Liver (tissue), 9 donors: ENCODE data around the gene PDP2. TPM values are rescaled to one million over a fixed set of nuclear protein-coding genes. Genes with fewer than 3 reads are reported as not detected.

Source experiments
- DNase-seq: peaks from one replicate; pipeline ENCODE4 v3.0.0-alpha.2; 2017; ENCODE audit warnings: low spot score
- H3K27ac ChIP-seq, 2 donors: one replicate each; pipeline ENCODE4 v1.7.0; 2013; ENCODE audit warnings: inconsistent platforms in 2 of 2, low read length in 2 of 2, control low read depth in 1 of 2, low read depth in 1 of 2, mild to moderate bottlenecking in 1 of 2
- H3K27me3 ChIP-seq, 4 donors: one replicate each; pipeline versions ENCODE4 v1.6.1 to v1.7.0; 2013; ENCODE audit warnings: low read length in 3 of 4, inconsistent platforms in 1 of 4, mild to moderate bottlenecking in 1 of 4, moderate library complexity in 1 of 4; ENCODE audit not compliant: control insufficient read depth in 4 of 4, insufficient read depth in 4 of 4
- H3K36me3 ChIP-seq, 4 donors: one replicate each; pipeline versions ENCODE4 v1.6.1 to v1.7.0; 2013; ENCODE audit warnings: low read length in 3 of 4, mild to moderate bottlenecking in 3 of 4, low read depth in 1 of 4, moderate library complexity in 1 of 4; ENCODE audit not compliant: control insufficient read depth in 4 of 4, insufficient read depth in 3 of 4
- H3K4me1 ChIP-seq, 4 donors: one replicate each; pipeline versions ENCODE4 v1.6.1 to v1.7.0; 2013; ENCODE audit warnings: low read length in 3 of 4, mild to moderate bottlenecking in 3 of 4, moderate library complexity in 1 of 4; ENCODE audit not compliant: control insufficient read depth in 4 of 4, insufficient read depth in 4 of 4
- H3K4me3 ChIP-seq, 3 donors: one replicate each; pipeline versions ENCODE4 v1.6.1 to v1.7.0; 2013; ENCODE audit warnings: low read length in 3 of 3, control low read depth in 1 of 3, low read depth in 1 of 3, mild to moderate bottlenecking in 1 of 3
- H3K9ac ChIP-seq, 2 donors: one replicate each; pipeline ENCODE4 v1.7.0; 2013; ENCODE audit warnings: low read length in 2 of 2, mild to moderate bottlenecking in 2 of 2, moderate library complexity in 2 of 2, control low read depth in 1 of 2, low read depth in 1 of 2
- H3K9me3 ChIP-seq, 4 donors: one replicate each; pipeline versions ENCODE4 v1.6.1 to v1.7.0; 2013; ENCODE audit warnings: low read length in 3 of 4; ENCODE audit not compliant: control insufficient read depth in 4 of 4
- ATF3 ChIP-seq: IDR thresholded peaks from 2 replicates; pipeline ENCODE4 v1.6.1; 2016; ENCODE audit warnings: antibody characterized with exemption
- CTCF ChIP-seq: fragments of 150-350 bp; IDR thresholded peaks from 2 replicates; pipeline ENCODE4 v1.5.1; 2017; ENCODE audit warnings: improper control_type of control experiment, low read depth, low read length; ENCODE audit not compliant: missing input control
- EGR1 ChIP-seq, 2 donors: IDR thresholded peaks; 2 replicates each; pipeline ENCODE4 v1.6.1; 2016 to 2018; ENCODE audit warnings: antibody characterized with exemption in 2 of 2, low read depth in 2 of 2
- FOXA1 ChIP-seq: IDR thresholded peaks from 2 replicates; pipeline ENCODE4 v1.6.1; 2016; ENCODE audit warnings: antibody characterized with exemption
- GABPA ChIP-seq, 2 donors: IDR thresholded peaks in 1 of 2; conservative IDR thresholded peaks in 1 of 2; 2 replicates each; pipeline ENCODE4 v1.6.1; 2016; ENCODE audit warnings: antibody characterized with exemption in 2 of 2, mild to moderate bottlenecking in 1 of 2, moderate library complexity in 1 of 2
- HNF4A ChIP-seq, 2 donors: conservative IDR thresholded peaks; 2 replicates each; pipeline ENCODE4 v1.6.1; 2016; ENCODE audit warnings: antibody characterized with exemption in 2 of 2, mild to moderate bottlenecking in 2 of 2
- HNF4G ChIP-seq: IDR thresholded peaks from 2 replicates; pipeline ENCODE4 v1.6.1; 2016; ENCODE audit warnings: antibody characterized with exemption
- MAX ChIP-seq: IDR thresholded peaks from 2 replicates; pipeline ENCODE4 v1.6.1; 2016; ENCODE audit warnings: antibody characterized with exemption
- NR2F2 ChIP-seq: IDR thresholded peaks from 2 replicates; pipeline ENCODE4 v1.6.1; 2016; ENCODE audit warnings: antibody characterized with exemption
- RAD21 ChIP-seq, 2 donors: IDR thresholded peaks; 2 replicates each; pipeline ENCODE4 v1.6.1; 2016; ENCODE audit warnings: antibody characterized with exemption in 2 of 2, mild to moderate bottlenecking in 2 of 2
- RXRA ChIP-seq, 2 donors: IDR thresholded peaks; 2 replicates each; pipeline ENCODE4 v1.6.1; 2017 to 2018; ENCODE audit warnings: antibody characterized with exemption in 2 of 2, mild to moderate bottlenecking in 1 of 2
- SP1 ChIP-seq: IDR thresholded peaks from 2 replicates; pipeline ENCODE4 v1.6.1; 2018; ENCODE audit warnings: antibody characterized with exemption, mild to moderate bottlenecking
- YY1 ChIP-seq: IDR thresholded peaks from 2 replicates; pipeline ENCODE4 v1.6.1; 2016; ENCODE audit warnings: antibody characterized with exemption, mild to moderate bottlenecking
- ZBTB33 ChIP-seq: IDR thresholded peaks from 2 replicates; pipeline ENCODE4 v1.6.1; 2016; ENCODE audit warnings: antibody characterized with exemption
- WGBS: extraction: QIAGEN DNeasy Blood & Tissue Kit; methylation state at CpG from one replicate; pipeline ENCODE4 v1.1.7; 2013; 5-methylcytosine and 5-hydroxymethylcytosine counted together
- polyA plus RNA-seq, 2 donors: library from polyadenylated mRNA; stranded (reverse) in 1 of 2; unstranded in 1 of 2; fragments of 200-250 nt in 1 of 2; fragments of >200 nt in 1 of 2; fragmentation: Nextera tagmentation in 1 of 2; extraction: Ambion mirVana in 1 of 2; gene quantifications; one replicate each; pipeline versions ENCODE4 v1.2.1 to v1.2.3, GENCODE V29; 2013 to 2015
- total RNA-seq, 2 donors: library from RNA; depleted of rRNA; stranded (reverse); fragments of >200 nt; gene quantifications; one replicate each; pipeline ENCODE4 v1.2.3, GENCODE V29; 2014
- donor health status: healthy.
- donor health status: healthy.
- donor health status: healthy.
- donor health status: healthy.
- donor health status: healthy.

PDP2 gene
- total and polyA plus RNA-seq, 4 donors: 2.3 to 9.4 (median 6.1) TPM

GRCh38 chr16:66871840-66872239 is 8.5 kb upstream of the PDP2 start:
- H3K9ac ChIP-seq: no peak overlapping the region
- no peaks in the 10 kb centered on the region for H3K27me3 ChIP-seq
- H3K4me1 ChIP-seq: peaks cover 0 to 9% (median 3%) of the 10 kb centered on the region in 4 donors
- no peaks in the 10 kb centered on the region for H3K36me3 ChIP-seq
- WGBS: 60% methylated on average over 3 of the region's 3 CpGs
- H3K9me3 ChIP-seq: no peaks in the 10 kb centered on the region
- H3K4me3 ChIP-seq: no peak overlapping the region
- H3K27ac ChIP-seq: no peak overlapping the region
- TF ChIP-seq RAD21 (IDR thresholded peaks at IDR 0.05): no peak
- no peak for TF ChIP-seq FOXA1
- no peak for TF ChIP-seq ZBTB33
- no peak for DNase-seq

GRCh38 chr16:66872559-66872942 is 7.8 kb upstream of the PDP2 start:
- H3K9me3 ChIP-seq: no peaks in the 10 kb centered on the region
- no peak overlapping the region for H3K27ac ChIP-seq
- no peak overlapping the region for H3K9ac ChIP-seq
- peaks cover 0 to 9% (median 3%) of the 10 kb centered on the region in 4 donors for H3K4me1 ChIP-seq
- no peaks in the 10 kb centered on the region for H3K27me3 ChIP-seq
- WGBS: 70% methylated on average over 4 of the region's 4 CpGs
- H3K4me3 ChIP-seq: peak overlapping the region in 1 of 3 donors; percentile 15
- TF ChIP-seq MAX (no peak), ATF3 (no peak), EGR1 (IDR thresholded peaks at IDR 0.05; ENCODE audit: low read depth in 2 of 2) (no peak), ZBTB33 (no peak), YY1 (no peak)
- DNase-seq: no peak
- no peaks in the 10 kb centered on the region for H3K36me3 ChIP-seq

GRCh38 chr16:66872943-66873684 is 7.2 kb upstream of the PDP2 start:
- Histone ChIP-seq H3K27ac (no peak overlapping the region), H3K4me3 (peak overlapping the region in 2 of 3 donors; percentile 15 to 42), H3K4me1 (peaks cover 0 to 10% (median 5%) of the 10 kb centered on the region in 4 donors), H3K9ac (no peak overlapping the region), H3K9me3 (no peaks in the 10 kb centered on the region), H3K36me3 (no peaks in the 10 kb centered on the region), H3K27me3 (no peaks in the 10 kb centered on the region)
- peak; percentile 86 for DNase-seq
- 7% methylated on average over 39 of the region's 39 CpGs for WGBS
- TF ChIP-seq HNF4A (conservative IDR thresholded peaks at IDR 0.05) (no peak), CTCF (peak; percentile 78), GABPA (IDR thresholded peaks at IDR 0.05 in 1 of 2, conservative IDR thresholded peaks at IDR 0.05 in 1 of 2) (no peak), SP1 (peak; percentile 43), ZBTB33 (no peak), FOXA1 (no peak), HNF4G (no peak), RXRA (IDR thresholded peaks at IDR 0.05) (no peak), NR2F2 (no peak)
